Sigmoid colon (tissue), 4 donors: ENCODE measurements around the gene ADK.

Experiments used
- EP300 ChIP-seq, 4 donors: sonication (generic); formaldehyde crosslinking; IDR thresholded peaks; one replicate each; pipeline ENCODE4 v1.6.1; 2017; ENCODE audit warnings: antibody characterized with exemption in 4 of 4
- POLR2A ChIP-seq, 2 donors: fragments of 450-650 bp; IDR thresholded peaks; one replicate each; pipeline ENCODE4 v1.6.1; 2016; ENCODE audit warnings: antibody characterized with exemption in 2 of 2, mild to moderate bottlenecking in 2 of 2, moderate library complexity in 2 of 2
- TF ChIP-seq, protein P1 (sequence below), 4 experiments: fragments of 450-650 bp in 3 of 4; fragments of 200-600 bp in 1 of 4; IDR thresholded peaks; one replicate each; pipeline ENCODE4 v1.5.1; 2016 to 2019; ENCODE audit warnings: antibody characterized with exemption in 4 of 4, mild to moderate bottlenecking in 3 of 4, moderate library complexity in 2 of 4

DNA sequence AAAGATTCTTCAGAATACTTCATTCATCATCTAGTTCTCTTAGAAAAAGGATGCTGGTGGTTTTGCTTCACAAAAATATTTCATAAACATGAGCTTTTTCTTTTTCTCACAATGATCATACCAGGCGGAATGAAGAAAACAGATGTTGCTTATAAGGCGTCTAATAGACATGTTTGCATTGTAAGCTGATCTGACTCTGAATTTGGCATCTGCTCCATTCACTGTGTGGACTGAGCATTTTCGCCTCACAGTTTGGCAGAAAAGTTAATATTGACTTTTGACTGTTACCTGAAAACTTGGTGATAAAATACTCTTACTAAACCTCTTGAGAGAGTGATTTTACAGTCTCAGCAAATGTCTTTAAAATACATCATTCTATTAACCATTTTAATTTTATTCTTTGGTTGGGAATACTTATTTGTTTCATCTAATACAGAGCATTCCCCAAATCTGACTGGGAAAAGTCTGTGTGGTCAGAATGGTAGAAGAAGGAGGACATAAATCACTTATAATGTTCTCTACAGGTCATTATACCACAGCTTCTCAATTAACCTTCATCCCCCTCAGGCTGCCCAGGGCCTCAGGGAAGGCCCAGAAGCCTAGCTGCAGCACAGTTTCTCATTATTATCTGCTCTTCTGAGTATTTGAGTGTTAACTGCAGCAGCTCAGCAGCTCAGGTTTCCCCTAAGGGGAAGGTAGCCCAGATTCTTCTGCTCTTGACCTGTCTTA lies 553.8 kb downstream of the ADK start:
- TF ChIP-seq, protein P1, sequence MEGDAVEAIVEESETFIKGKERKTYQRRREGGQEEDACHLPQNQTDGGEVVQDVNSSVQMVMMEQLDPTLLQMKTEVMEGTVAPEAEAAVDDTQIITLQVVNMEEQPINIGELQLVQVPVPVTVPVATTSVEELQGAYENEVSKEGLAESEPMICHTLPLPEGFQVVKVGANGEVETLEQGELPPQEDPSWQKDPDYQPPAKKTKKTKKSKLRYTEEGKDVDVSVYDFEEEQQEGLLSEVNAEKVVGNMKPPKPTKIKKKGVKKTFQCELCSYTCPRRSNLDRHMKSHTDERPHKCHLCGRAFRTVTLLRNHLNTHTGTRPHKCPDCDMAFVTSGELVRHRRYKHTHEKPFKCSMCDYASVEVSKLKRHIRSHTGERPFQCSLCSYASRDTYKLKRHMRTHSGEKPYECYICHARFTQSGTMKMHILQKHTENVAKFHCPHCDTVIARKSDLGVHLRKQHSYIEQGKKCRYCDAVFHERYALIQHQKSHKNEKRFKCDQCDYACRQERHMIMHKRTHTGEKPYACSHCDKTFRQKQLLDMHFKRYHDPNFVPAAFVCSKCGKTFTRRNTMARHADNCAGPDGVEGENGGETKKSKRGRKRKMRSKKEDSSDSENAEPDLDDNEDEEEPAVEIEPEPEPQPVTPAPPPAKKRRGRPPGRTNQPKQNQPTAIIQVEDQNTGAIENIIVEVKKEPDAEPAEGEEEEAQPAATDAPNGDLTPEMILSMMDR (IDR thresholded peaks at IDR 0.05), result no peak
- no peak for TF ChIP-seq POLR2A (IDR thresholded peaks at IDR 0.05)
- no peak for TF ChIP-seq EP300 (IDR thresholded peaks at IDR 0.05)
